ENCODE results near the gene HK1.

DNA sequence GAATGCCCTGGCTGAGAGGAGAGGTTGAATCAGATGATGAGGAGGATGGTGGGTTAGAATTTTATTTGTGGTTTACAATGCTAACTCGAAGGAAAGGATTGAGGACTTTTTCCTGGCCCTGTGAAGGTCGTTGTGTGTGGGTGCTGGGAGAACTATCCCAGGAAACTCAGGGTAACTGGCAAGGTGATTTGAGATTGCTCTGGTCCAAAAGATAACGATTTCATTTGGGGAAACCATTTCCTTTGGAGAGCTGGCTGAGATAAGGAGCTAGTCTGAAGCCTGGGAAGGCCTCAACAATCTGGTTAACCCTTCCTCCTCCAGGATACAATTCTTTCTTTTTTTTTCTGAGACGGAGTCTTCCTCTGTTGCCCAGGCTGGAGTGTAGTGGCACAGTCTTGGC lies 33.0 kb downstream of the HK1 start:
- TF ChIP-seq RARB (CRISPR knock-in tag; IDR thresholded peaks at IDR 0.05) (no peak), ESRRG (CRISPR knock-in tag; IDR thresholded peaks at IDR 0.05) (no peak), SNAI2 (CRISPR knock-in tag; IDR thresholded peaks at IDR 0.05) (no peak), BACH2 (CRISPR knock-in tag; IDR thresholded peaks at IDR 0.05; ENCODE audit: borderline replicate concordance) (no peak), ZFP30 (CRISPR knock-in tag; IDR thresholded peaks at IDR 0.05) (no peak), ZFP3 (CRISPR knock-in tag; IDR thresholded peaks at IDR 0.05) (no peak), CSDC2 (CRISPR knock-in tag; IDR thresholded peaks at IDR 0.05) (no peak), ARNTL (CRISPR knock-in tag; IDR thresholded peaks at IDR 0.05; ENCODE audit: borderline replicate concordance, low read depth) (no peak), ZNF70 (CRISPR knock-in tag; IDR thresholded peaks at IDR 0.05) (no peak)
- TF ChIP-seq, protein P1, sequence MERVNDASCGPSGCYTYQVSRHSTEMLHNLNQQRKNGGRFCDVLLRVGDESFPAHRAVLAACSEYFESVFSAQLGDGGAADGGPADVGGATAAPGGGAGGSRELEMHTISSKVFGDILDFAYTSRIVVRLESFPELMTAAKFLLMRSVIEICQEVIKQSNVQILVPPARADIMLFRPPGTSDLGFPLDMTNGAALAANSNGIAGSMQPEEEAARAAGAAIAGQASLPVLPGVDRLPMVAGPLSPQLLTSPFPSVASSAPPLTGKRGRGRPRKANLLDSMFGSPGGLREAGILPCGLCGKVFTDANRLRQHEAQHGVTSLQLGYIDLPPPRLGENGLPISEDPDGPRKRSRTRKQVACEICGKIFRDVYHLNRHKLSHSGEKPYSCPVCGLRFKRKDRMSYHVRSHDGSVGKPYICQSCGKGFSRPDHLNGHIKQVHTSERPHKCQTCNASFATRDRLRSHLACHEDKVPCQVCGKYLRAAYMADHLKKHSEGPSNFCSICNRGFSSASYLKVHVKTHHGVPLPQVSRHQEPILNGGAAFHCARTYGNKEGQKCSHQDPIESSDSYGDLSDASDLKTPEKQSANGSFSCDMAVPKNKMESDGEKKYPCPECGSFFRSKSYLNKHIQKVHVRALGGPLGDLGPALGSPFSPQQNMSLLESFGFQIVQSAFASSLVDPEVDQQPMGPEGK (CRISPR knock-in tag; IDR thresholded peaks at IDR 0.05; ENCODE audit: borderline replicate concordance), result no peak
- TF ChIP-seq, protein P2, sequence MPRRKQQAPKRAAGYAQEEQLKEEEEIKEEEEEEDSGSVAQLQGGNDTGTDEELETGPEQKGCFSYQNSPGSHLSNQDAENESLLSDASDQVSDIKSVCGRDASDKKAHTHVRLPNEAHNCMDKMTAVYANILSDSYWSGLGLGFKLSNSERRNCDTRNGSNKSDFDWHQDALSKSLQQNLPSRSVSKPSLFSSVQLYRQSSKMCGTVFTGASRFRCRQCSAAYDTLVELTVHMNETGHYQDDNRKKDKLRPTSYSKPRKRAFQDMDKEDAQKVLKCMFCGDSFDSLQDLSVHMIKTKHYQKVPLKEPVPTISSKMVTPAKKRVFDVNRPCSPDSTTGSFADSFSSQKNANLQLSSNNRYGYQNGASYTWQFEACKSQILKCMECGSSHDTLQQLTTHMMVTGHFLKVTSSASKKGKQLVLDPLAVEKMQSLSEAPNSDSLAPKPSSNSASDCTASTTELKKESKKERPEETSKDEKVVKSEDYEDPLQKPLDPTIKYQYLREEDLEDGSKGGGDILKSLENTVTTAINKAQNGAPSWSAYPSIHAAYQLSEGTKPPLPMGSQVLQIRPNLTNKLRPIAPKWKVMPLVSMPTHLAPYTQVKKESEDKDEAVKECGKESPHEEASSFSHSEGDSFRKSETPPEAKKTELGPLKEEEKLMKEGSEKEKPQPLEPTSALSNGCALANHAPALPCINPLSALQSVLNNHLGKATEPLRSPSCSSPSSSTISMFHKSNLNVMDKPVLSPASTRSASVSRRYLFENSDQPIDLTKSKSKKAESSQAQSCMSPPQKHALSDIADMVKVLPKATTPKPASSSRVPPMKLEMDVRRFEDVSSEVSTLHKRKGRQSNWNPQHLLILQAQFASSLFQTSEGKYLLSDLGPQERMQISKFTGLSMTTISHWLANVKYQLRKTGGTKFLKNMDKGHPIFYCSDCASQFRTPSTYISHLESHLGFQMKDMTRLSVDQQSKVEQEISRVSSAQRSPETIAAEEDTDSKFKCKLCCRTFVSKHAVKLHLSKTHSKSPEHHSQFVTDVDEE (CRISPR knock-in tag; IDR thresholded peaks at IDR 0.05), result no peak
- TF ChIP-seq, protein P3, sequence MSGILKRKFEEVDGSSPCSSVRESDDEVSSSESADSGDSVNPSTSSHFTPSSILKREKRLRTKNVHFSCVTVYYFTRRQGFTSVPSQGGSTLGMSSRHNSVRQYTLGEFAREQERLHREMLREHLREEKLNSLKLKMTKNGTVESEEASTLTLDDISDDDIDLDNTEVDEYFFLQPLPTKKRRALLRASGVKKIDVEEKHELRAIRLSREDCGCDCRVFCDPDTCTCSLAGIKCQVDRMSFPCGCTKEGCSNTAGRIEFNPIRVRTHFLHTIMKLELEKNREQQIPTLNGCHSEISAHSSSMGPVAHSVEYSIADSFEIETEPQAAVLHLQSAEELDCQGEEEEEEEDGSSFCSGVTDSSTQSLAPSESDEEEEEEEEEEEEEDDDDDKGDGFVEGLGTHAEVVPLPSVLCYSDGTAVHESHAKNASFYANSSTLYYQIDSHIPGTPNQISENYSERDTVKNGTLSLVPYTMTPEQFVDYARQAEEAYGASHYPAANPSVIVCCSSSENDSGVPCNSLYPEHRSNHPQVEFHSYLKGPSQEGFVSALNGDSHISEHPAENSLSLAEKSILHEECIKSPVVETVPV (CRISPR knock-in tag; IDR thresholded peaks at IDR 0.05), result no peak
- TF ChIP-seq, protein P4, sequence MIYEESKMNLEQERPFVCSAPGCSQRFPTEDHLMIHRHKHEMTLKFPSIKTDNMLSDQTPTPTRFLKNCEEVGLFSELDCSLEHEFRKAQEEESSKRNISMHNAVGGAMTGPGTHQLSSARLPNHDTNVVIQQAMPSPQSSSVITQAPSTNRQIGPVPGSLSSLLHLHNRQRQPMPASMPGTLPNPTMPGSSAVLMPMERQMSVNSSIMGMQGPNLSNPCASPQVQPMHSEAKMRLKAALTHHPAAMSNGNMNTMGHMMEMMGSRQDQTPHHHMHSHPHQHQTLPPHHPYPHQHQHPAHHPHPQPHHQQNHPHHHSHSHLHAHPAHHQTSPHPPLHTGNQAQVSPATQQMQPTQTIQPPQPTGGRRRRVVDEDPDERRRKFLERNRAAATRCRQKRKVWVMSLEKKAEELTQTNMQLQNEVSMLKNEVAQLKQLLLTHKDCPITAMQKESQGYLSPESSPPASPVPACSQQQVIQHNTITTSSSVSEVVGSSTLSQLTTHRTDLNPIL (CRISPR knock-in tag; IDR thresholded peaks at IDR 0.05; ENCODE audit: low read depth), result no peak
